ENCODE results near the gene ARL5C.
"Not testable (repeated sequence)": the region's sequence is repeated elsewhere in the genome, so short reads cannot be mapped to it uniquely, and the experiment has no call there.

ARL5C gene

GRCh38 chr17:39125143-39125875, 40.7 kb downstream of the ARL5C start:
- H3K27ac ChIP-seq (ENCODE audit: low read length): no peak overlapping the region
- no peak overlapping the region for H3K4me2 ChIP-seq (ENCODE audit: low read length)
- no peak overlapping the region for H3K9ac ChIP-seq (ENCODE audit: low read length)
- H3K79me2 ChIP-seq (ENCODE audit: low read length): no peaks in the 10 kb centered on the region
- H3K27me3 ChIP-seq (ENCODE audit: low read depth, low read length): no peaks in the 10 kb centered on the region
- no peaks in the 10 kb centered on the region for H3K9me3 ChIP-seq (ENCODE audit: insufficient read depth, low read length)
- TF ChIP-seq CTCF (IDR thresholded peaks at IDR 0.05; ENCODE audit: low read depth, low read length): no peak
- no peak for TF ChIP-seq EZH2phosphoT487 (IDR thresholded peaks at IDR 0.05; ENCODE audit: low read depth)
- H3K36me3 ChIP-seq (replicated peaks; ENCODE audit: low read depth, low read length): no peaks in the 10 kb centered on the region
- no peaks in the 10 kb centered on the region for H4K20me1 ChIP-seq (ENCODE audit: insufficient read depth, low read length)
- H3K4me1 ChIP-seq (ENCODE audit: low read length): no peaks in the 10 kb centered on the region
- no peak overlapping the region for H2AFZ ChIP-seq (ENCODE audit: low read depth, low read length)
- no peak overlapping the region for H3K4me3 ChIP-seq (ENCODE audit: low read length)

GRCh38 chr17:39123627-39124026, 42.3 kb downstream of the ARL5C start:
- H3K9ac ChIP-seq (ENCODE audit: low read length): no peak overlapping the region
- H3K27me3 ChIP-seq (ENCODE audit: low read depth, low read length): no peaks in the 10 kb centered on the region
- H4K20me1 ChIP-seq (ENCODE audit: insufficient read depth, low read length): no peaks in the 10 kb centered on the region
- no peaks in the 10 kb centered on the region for H3K36me3 ChIP-seq (replicated peaks; ENCODE audit: low read depth, low read length)
- no peaks in the 10 kb centered on the region for H3K9me3 ChIP-seq (ENCODE audit: insufficient read depth, low read length)
- TF ChIP-seq EZH2phosphoT487 (IDR thresholded peaks at IDR 0.05; ENCODE audit: low read depth): no peak
- no peak for TF ChIP-seq CTCF (IDR thresholded peaks at IDR 0.05; ENCODE audit: low read depth, low read length)
- H3K4me3 ChIP-seq (ENCODE audit: low read length): no peak overlapping the region
- no peaks in the 10 kb centered on the region for H3K79me2 ChIP-seq (ENCODE audit: low read length)
- H3K4me1 ChIP-seq (ENCODE audit: low read length): peaks cover 8% of the 10 kb centered on the region
- no peak overlapping the region for H3K4me2 ChIP-seq (ENCODE audit: low read length)
- H2AFZ ChIP-seq (ENCODE audit: low read depth, low read length): no peak overlapping the region
- no peak overlapping the region for H3K27ac ChIP-seq (ENCODE audit: low read length)

- no peaks in the 10 kb centered on the region for H3K27me3 ChIP-seq (ENCODE audit: low read depth, low read length)
Measured at GRCh38 chr17:39122991-39123390, 43.0 kb downstream of the ARL5C start.

GRCh38 chr17:39121919-39122318, 44.0 kb downstream of the ARL5C start:
- not testable (repeated sequence) for H4K20me1 ChIP-seq (ENCODE audit: insufficient read depth, low read length); H3K4me3 ChIP-seq (ENCODE audit: low read length); H3K27me3 ChIP-seq (ENCODE audit: low read depth, low read length); H3K27ac ChIP-seq (ENCODE audit: low read length); H3K36me3 ChIP-seq (replicated peaks; ENCODE audit: low read depth, low read length); H3K4me2 ChIP-seq (ENCODE audit: low read length); H2AFZ ChIP-seq (ENCODE audit: low read depth, low read length); H3K9ac ChIP-seq (ENCODE audit: low read length); H3K79me2 ChIP-seq (ENCODE audit: low read length); H3K9me3 ChIP-seq (ENCODE audit: insufficient read depth, low read length)
- H3K4me1 ChIP-seq (ENCODE audit: low read length): peaks cover 15% of the 10 kb centered on the region

More at GRCh38 chr17:39122991-39123390, 43.0 kb downstream of the ARL5C start:
- Histone ChIP-seq H4K20me1 (ENCODE audit: insufficient read depth, low read length) (no peaks in the 10 kb centered on the region), H3K27ac (ENCODE audit: low read length) (no peak overlapping the region), H3K36me3 (replicated peaks; ENCODE audit: low read depth, low read length) (no peaks in the 10 kb centered on the region), H3K4me1 (ENCODE audit: low read length) (peaks cover 15% of the 10 kb centered on the region), H3K9ac (ENCODE audit: low read length) (no peak overlapping the region), H3K79me2 (ENCODE audit: low read length) (no peaks in the 10 kb centered on the region), H3K4me2 (ENCODE audit: low read length) (no peak overlapping the region), H3K9me3 (ENCODE audit: insufficient read depth, low read length) (no peaks in the 10 kb centered on the region), H3K4me3 (ENCODE audit: low read length) (no peak overlapping the region), H2AFZ (ENCODE audit: low read depth, low read length) (no peak overlapping the region)
- no peak for TF ChIP-seq EZH2phosphoT487 (IDR thresholded peaks at IDR 0.05; ENCODE audit: low read depth)
- TF ChIP-seq CTCF (IDR thresholded peaks at IDR 0.05; ENCODE audit: low read depth, low read length): no peak

All from OCI-LY3 (cell line).